Esophagus squamous epithelium (tissue), 4 donors: ENCODE results near the gene PRPS1.
"Not testable (repeated sequence)": the region's sequence is repeated elsewhere in the genome, so short reads cannot be mapped to it uniquely, and the experiment has no call there.

Experiments used
- CTCF ChIP-seq, 6 experiments: fragments of 450-650 bp in 4 of 6; fragments of 200-600 bp in 2 of 6; sonication (generic) in 2 of 6; IDR thresholded peaks; one replicate each; pipeline ENCODE4 v1.5.1; 2016 to 2019; ENCODE audit warnings: antibody characterized with exemption in 6 of 6, mild to moderate bottlenecking in 4 of 6, moderate library complexity in 4 of 6
- POLR2A ChIP-seq, 4 donors: fragments of 450-650 bp; IDR thresholded peaks; one replicate each; pipeline ENCODE4 v1.6.1; 2017; ENCODE audit warnings: antibody characterized with exemption in 4 of 4, mild to moderate bottlenecking in 4 of 4, moderate library complexity in 3 of 4

- TF ChIP-seq CTCF, POLR2A (IDR thresholded peaks at IDR 0.05): not testable (repeated sequence)
Measured at GRCh38 chrX:107671256-107671655, 42.9 kb downstream of the PRPS1 start.
